ENCODE results near the gene WDR18. TPM values are rescaled to one million over a fixed set of nuclear protein-coding genes. Genes with fewer than 3 reads are reported as not detected.

The WDR18 gene
- total RNA-seq, 1 donor from 2014 or later: 65.4 TPM

- TF ChIP-seq CTCF (conservative IDR thresholded peaks at IDR 0.05): no peak
- peak overlapping the region; percentile 65 for H3K4me3 Mint-ChIP-seq
- no peaks in the 10 kb centered on the region for H3K36me3 Mint-ChIP-seq
- DNase-seq (ENCODE audit: extremely low spot score, unreplicated experiment): no peak
- peaks cover 52% of the 10 kb centered on the region for H3K27me3 Mint-ChIP-seq
- H3K9me3 Mint-ChIP-seq: no peaks in the 10 kb centered on the region
- no peak overlapping the region for H3K27ac Mint-ChIP-seq
- peaks cover 5% of the 10 kb centered on the region for H3K4me1 Mint-ChIP-seq (ENCODE audit: unreplicated experiment)
These were observed 13.9 kb downstream of the WDR18 start for GRCh38 chr19:998064-998463.

- Mint-ChIP-seq H3K27me3 (peaks cover 52% of the 10 kb centered on the region), H3K4me1 (ENCODE audit: unreplicated experiment) (peaks cover 5% of the 10 kb centered on the region), H3K4me3 (peak overlapping the region; percentile 76), H3K36me3 (no peaks in the 10 kb centered on the region), H3K27ac (no peak overlapping the region), H3K9me3 (no peaks in the 10 kb centered on the region)
- no peak for TF ChIP-seq CTCF (conservative IDR thresholded peaks at IDR 0.05)
- DNase-seq (ENCODE audit: extremely low spot score, unreplicated experiment): no peak
These were observed 15.2 kb downstream of the WDR18 start for GRCh38 chr19:999379-999719.

GRCh38 chr19:1000095-1000494 is 15.9 kb downstream of the WDR18 start, which contains the start of gene GRIN3B:
Gene GRIN3B, plus strand, starts transcription at chr19:1000419. Its CDS starts 19 bp downstream, at chr19:1000438.
- Mint-ChIP-seq H3K27me3 (peaks cover 53% of the 10 kb centered on the region), H3K9me3 (no peaks in the 10 kb centered on the region), H3K27ac (no peak within 1 kb of the TSS), H3K4me3 (peak within 1 kb of the TSS; percentile 76), H3K4me1 (ENCODE audit: unreplicated experiment) (peaks cover 5% of the 10 kb centered on the region), H3K36me3 (no peaks in the 10 kb centered on the region)
- DNase-seq (ENCODE audit: extremely low spot score, unreplicated experiment): no peak
- peak; percentile 74 for TF ChIP-seq CTCF (conservative IDR thresholded peaks at IDR 0.05)

GRCh38 chr19:1000591-1001537 is 16.7 kb downstream of the WDR18 start:
- no peaks in the 10 kb centered on the region for H3K9me3 Mint-ChIP-seq
- peaks cover 5% of the 10 kb centered on the region for H3K4me1 Mint-ChIP-seq (ENCODE audit: unreplicated experiment)
- H3K4me3 Mint-ChIP-seq: peak overlapping the region; percentile 65
- DNase-seq (ENCODE audit: extremely low spot score, unreplicated experiment): no peak
- peaks cover 53% of the 10 kb centered on the region for H3K27me3 Mint-ChIP-seq
- H3K27ac Mint-ChIP-seq: no peak overlapping the region
- no peak for TF ChIP-seq CTCF (conservative IDR thresholded peaks at IDR 0.05)
- no peaks in the 10 kb centered on the region for H3K36me3 Mint-ChIP-seq

- Mint-ChIP-seq H3K27ac (no peak overlapping the region), H3K36me3 (peaks cover 2% of the 10 kb centered on the region), H3K4me1 (ENCODE audit: unreplicated experiment) (peaks cover 5% of the 10 kb centered on the region), H3K9me3 (no peaks in the 10 kb centered on the region), H3K27me3 (peaks cover 46% of the 10 kb centered on the region), H3K4me3 (peak overlapping the region; percentile 65)
- peak; percentile 95 for TF ChIP-seq CTCF (conservative IDR thresholded peaks at IDR 0.05)
- DNase-seq (ENCODE audit: extremely low spot score, unreplicated experiment): no peak
These were observed 17.5 kb downstream of the WDR18 start for GRCh38 chr19:1001538-1002166.
